Activated CD4-positive, CD25-positive, alpha-beta regulatory T cell treated with anti-CD3 and anti-CD28 coated beads, Interleukin-2, amount 50 U/mL, for 16 hours (primary cell): ENCODE data around the gene USP36.

Experiments
- DNase-seq: peaks from one replicate; pipeline ENCODE4 v3.0.0-alpha.2; 2020; ENCODE audit warnings: low read depth, low spot score

USP36 gene

GRCh38 chr17:78839235-78839761, 1.3 kb downstream of the USP36 start:
- no peak for DNase-seq

GRCh38 chr17:78838574-78839005, 2.0 kb downstream of the USP36 start:
- DNase-seq: no peak

GRCh38 chr17:78836420-78837021, 4.1 kb downstream of the USP36 start:
- DNase-seq: no peak

GRCh38 chr17:78834571-78834970, 6.0 kb downstream of the USP36 start:
- DNase-seq: no peak

- no peak for DNase-seq
Observed at GRCh38 chr17:78832541-78832810, 8.1 kb downstream of the USP36 start.

- no peak for DNase-seq
Observed at GRCh38 chr17:78831688-78832540, 8.7 kb downstream of the USP36 start.

GRCh38 chr17:78829477-78829876, 11.1 kb downstream of the USP36 start:
- no peak for DNase-seq

GRCh38 chr17:78828470-78829185, 12.0 kb downstream of the USP36 start:
- no peak for DNase-seq

- no peak for DNase-seq
Observed at GRCh38 chr17:78826836-78827509, 13.6 kb downstream of the USP36 start.

GRCh38 chr17:78826421-78826820, 14.2 kb downstream of the USP36 start:
- no peak for DNase-seq

GRCh38 chr17:78825696-78826095, 14.9 kb downstream of the USP36 start:
- DNase-seq: no peak

GRCh38 chr17:78824240-78824639, 16.4 kb downstream of the USP36 start:
- no peak for DNase-seq

GRCh38 chr17:78823282-78824046, 17.1 kb downstream of the USP36 start:
- no peak for DNase-seq

GRCh38 chr17:78822552-78822951, 18.1 kb downstream of the USP36 start:
- DNase-seq: no peak

- no peak for DNase-seq
Observed at GRCh38 chr17:78821961-78822360, 18.7 kb downstream of the USP36 start.

GRCh38 chr17:78820841-78821240, 19.8 kb downstream of the USP36 start:
- DNase-seq: no peak

GRCh38 chr17:78819806-78820792, 20.5 kb downstream of the USP36 start:
- DNase-seq: no peak

- no peak for DNase-seq
Observed at GRCh38 chr17:78819402-78819801, 21.2 kb downstream of the USP36 start.

- no peak for DNase-seq
Observed at GRCh38 chr17:78818932-78819331, 21.7 kb downstream of the USP36 start.
